HG02885 (cell line): Measurements from ENCODE around the gene HECTD4.
"Not testable (repeated sequence)": the region's sequence is repeated elsewhere in the genome, so short reads cannot be mapped to it uniquely, and the experiment has no call there.

Source experiments
- ATAC-seq: cut with Tn5 transposase; IDR thresholded peaks from one replicate; pipeline ENCODE4 v1.9.1; 2021; ENCODE audit warnings: mild to moderate bottlenecking; ENCODE audit not compliant: unreplicated experiment, poor library complexity

The HECTD4 gene

GRCh38 chr12:112288638-112289037, 93.6 kb downstream of the HECTD4 start:
- ATAC-seq = no peak

- ATAC-seq = no peak
These were observed 96.4 kb downstream of the HECTD4 start for GRCh38 chr12:112285600-112286401.

GRCh38 chr12:112283546-112283945, 98.7 kb downstream of the HECTD4 start:
- no peak for ATAC-seq

- ATAC-seq = no peak
These were observed 99.3 kb downstream of the HECTD4 start for GRCh38 chr12:112282920-112283319.

GRCh38 chr12:112275836-112276235, 106.4 kb downstream of the HECTD4 start:
- ATAC-seq = no peak

GRCh38 chr12:112275207-112275606, 107.0 kb downstream of the HECTD4 start:
- ATAC-seq = no peak

- no peak for ATAC-seq
These were observed 111.6 kb downstream of the HECTD4 start for GRCh38 chr12:112270673-112271072.

- no peak for ATAC-seq
These were observed 115.8 kb downstream of the HECTD4 start for GRCh38 chr12:112266473-112266872.

- ATAC-seq = no peak
These were observed 120.7 kb downstream of the HECTD4 start for GRCh38 chr12:112261559-112261958.

- no peak for ATAC-seq
These were observed 123.3 kb downstream of the HECTD4 start for GRCh38 chr12:112258926-112259325.

GRCh38 chr12:112256780-112257179, 125.5 kb downstream of the HECTD4 start:
- ATAC-seq = no peak

GRCh38 chr12:112252184-112252583, 130.0 kb downstream of the HECTD4 start:
- no peak for ATAC-seq

- not testable (repeated sequence) for ATAC-seq
These were observed 137.3 kb downstream of the HECTD4 start for GRCh38 chr12:112244902-112245301.

- ATAC-seq = no peak
These were observed 138.7 kb downstream of the HECTD4 start for GRCh38 chr12:112243255-112244110.

GRCh38 chr12:112241176-112241575, 141.1 kb downstream of the HECTD4 start:
- no peak for ATAC-seq

GRCh38 chr12:112239881-112240280, 142.3 kb downstream of the HECTD4 start:
- no peak for ATAC-seq

GRCh38 chr12:112239020-112239419, 143.2 kb downstream of the HECTD4 start:
- no peak for ATAC-seq

- no peak for ATAC-seq
These were observed 143.8 kb downstream of the HECTD4 start for GRCh38 chr12:112238441-112238840.

GRCh38 chr12:112236786-112237185, 145.4 kb downstream of the HECTD4 start:
- ATAC-seq = no peak

GRCh38 chr12:112236386-112236785, 145.8 kb downstream of the HECTD4 start:
- ATAC-seq = no peak

GRCh38 chr12:112234303-112234702, 147.9 kb downstream of the HECTD4 start:
- ATAC-seq = no peak
